Calu3 (cell line): ENCODE data around the gene FABP3. TPM values are rescaled to one million over a fixed set of nuclear protein-coding genes. Genes with fewer than 3 reads are reported as not detected.

Experiments
- BruUV-seq: library from RNA; stranded (reverse); fragments of 400-500 nt; replicated peaks from 2 replicates; lab custom pipeline; 2021; lab: Mats Ljungman, UMichigan
- CTCF ChIA-PET: fragments of 300-600 bp; sonication (Branson Sonifier 250); formaldehyde crosslinking; loops from one replicate; lab custom pipeline; 2022; ENCODE audit warnings: antibody characterized with exemption; lab: Charles Lee
- DNase-seq: peaks from one replicate; pipeline ENCODE4 v3.0.0; 2022
- H3K27ac Mint-ChIP-seq: one replicate; pipeline ENCODE4 v1.8.0; 2022; ENCODE audit warnings: mixed read lengths; ENCODE audit not compliant: unreplicated experiment
- H3K27me3 Mint-ChIP-seq: one replicate; pipeline ENCODE4 v1.8.0; 2022; ENCODE audit warnings: mixed read lengths; ENCODE audit not compliant: unreplicated experiment
- H3K36me3 Mint-ChIP-seq: one replicate; pipeline ENCODE4 v1.8.0; 2022; ENCODE audit warnings: mild to moderate bottlenecking, moderate library complexity, mixed read lengths; ENCODE audit not compliant: insufficient read depth, unreplicated experiment
- H3K4me1 Mint-ChIP-seq: one replicate; pipeline ENCODE4 v1.8.0; 2022; ENCODE audit warnings: mild to moderate bottlenecking, low read depth, mixed read lengths; ENCODE audit not compliant: unreplicated experiment
- H3K4me3 Mint-ChIP-seq: one replicate; pipeline ENCODE4 v1.8.0; 2022; ENCODE audit warnings: mild to moderate bottlenecking, low read depth, moderate library complexity, mixed read lengths; ENCODE audit not compliant: unreplicated experiment
- H3K9me3 Mint-ChIP-seq: one replicate; pipeline ENCODE4 v1.8.0; 2022; ENCODE audit warnings: low read depth, mixed read lengths; ENCODE audit not compliant: unreplicated experiment
- intact Hi-C: fragments of 100-400 bp; cut with micrococcal nuclease; formaldehyde crosslinking; loops from one replicate; pipeline ENCODE4 v1.10.0; 2022; ENCODE audit not compliant: unreplicated experiment
- total RNA-seq: library from RNA; stranded (reverse); gene quantifications from 2 replicates; pipeline ENCODE4 v1.2.3, GENCODE V29; 2022
- TF ChIP-seq, protein P1 (sequence below): fragments of 200-600 bp; IDR thresholded peaks from one replicate; pipeline ENCODE4 v1.8.0; 2022; ENCODE audit warnings: antibody characterized with exemption; ENCODE audit not compliant: unreplicated experiment

FABP3 gene
- total RNA-seq, 1 experiment from 2014 or later = not detected

DNA sequence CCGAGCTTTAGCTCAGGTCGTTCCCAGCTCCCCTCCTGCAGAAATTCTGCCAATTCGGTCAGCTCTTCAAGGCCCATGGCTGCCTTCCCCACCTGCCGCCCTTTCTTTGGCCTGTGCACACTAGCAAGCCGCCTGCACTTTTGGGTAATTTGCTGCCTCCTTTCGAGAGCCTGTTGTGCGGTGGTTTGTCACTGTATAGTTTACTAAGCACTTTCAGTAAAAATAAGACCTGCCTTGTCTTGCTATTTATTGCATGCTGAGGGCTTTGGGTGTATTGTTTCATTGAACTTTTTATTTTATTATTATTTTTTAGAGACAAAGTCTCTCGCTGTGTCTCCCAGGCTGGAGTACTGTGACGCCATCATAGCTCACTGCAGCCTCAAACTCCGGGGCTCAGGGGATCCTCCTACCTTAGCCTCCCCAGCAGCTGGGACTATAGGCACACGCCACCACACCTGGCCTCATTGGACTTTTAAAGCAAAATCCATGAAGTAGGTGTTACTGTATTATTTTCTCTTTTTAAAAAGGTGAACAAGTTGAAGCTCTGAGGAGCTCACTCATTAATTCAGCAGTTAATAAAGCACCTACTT is 1.1 kb upstream of the FABP3 start:
- Mint-ChIP-seq H3K4me3 (peak overlapping the region; percentile 52), H3K9me3 (no peaks in the 10 kb centered on the region), H3K27me3 (no peaks in the 10 kb centered on the region), H3K27ac (no peak overlapping the region), H3K4me1 (peaks cover 40% of the 10 kb centered on the region), H3K36me3 (peaks cover 5% of the 10 kb centered on the region)
- intact Hi-C loops = no loop called here
- DNase-seq = no peak
- CTCF ChIA-PET = interaction anchor here (0.6 to 1.7 kb wide), 5 partner anchors 17 to 464 kb away, joined by 3 to 11 read pairs (median 4); no protein-coding TSS in a partner anchor
- BruUV-seq = no TSS peak
- TF ChIP-seq, protein P1, sequence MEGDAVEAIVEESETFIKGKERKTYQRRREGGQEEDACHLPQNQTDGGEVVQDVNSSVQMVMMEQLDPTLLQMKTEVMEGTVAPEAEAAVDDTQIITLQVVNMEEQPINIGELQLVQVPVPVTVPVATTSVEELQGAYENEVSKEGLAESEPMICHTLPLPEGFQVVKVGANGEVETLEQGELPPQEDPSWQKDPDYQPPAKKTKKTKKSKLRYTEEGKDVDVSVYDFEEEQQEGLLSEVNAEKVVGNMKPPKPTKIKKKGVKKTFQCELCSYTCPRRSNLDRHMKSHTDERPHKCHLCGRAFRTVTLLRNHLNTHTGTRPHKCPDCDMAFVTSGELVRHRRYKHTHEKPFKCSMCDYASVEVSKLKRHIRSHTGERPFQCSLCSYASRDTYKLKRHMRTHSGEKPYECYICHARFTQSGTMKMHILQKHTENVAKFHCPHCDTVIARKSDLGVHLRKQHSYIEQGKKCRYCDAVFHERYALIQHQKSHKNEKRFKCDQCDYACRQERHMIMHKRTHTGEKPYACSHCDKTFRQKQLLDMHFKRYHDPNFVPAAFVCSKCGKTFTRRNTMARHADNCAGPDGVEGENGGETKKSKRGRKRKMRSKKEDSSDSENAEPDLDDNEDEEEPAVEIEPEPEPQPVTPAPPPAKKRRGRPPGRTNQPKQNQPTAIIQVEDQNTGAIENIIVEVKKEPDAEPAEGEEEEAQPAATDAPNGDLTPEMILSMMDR = no peak

DNA sequence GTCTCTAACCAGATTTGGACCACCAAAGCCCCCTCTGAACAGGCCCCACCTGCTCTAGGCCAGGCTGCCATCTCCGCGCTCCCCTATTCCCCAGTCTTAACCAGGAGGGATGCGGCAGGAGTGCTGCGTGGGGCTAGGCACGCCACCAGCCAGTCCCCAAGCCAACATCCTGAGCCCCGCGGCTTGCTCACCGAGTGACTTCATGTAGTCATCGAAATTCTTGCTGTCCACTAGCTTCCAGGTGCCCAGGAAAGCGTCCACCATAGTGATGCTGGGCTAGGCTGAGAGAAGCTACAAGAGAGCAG is 173 bp downstream of the FABP3 start:
- no peak for DNase-seq
- intact Hi-C loops = no loop called here
- H3K27ac Mint-ChIP-seq = no peak overlapping the region
- H3K36me3 Mint-ChIP-seq = peaks cover 5% of the 10 kb centered on the region
- H3K4me1 Mint-ChIP-seq = peaks cover 33% of the 10 kb centered on the region
- CTCF ChIA-PET = interaction anchor here (0.6 kb wide), 1 partner anchor 1691 kb away, joined by 3 read pairs; no protein-coding TSS in a partner anchor
- no TSS peak for BruUV-seq
- no peaks in the 10 kb centered on the region for H3K9me3 Mint-ChIP-seq
- TF ChIP-seq, protein P1 = no peak
- H3K4me3 Mint-ChIP-seq = peak overlapping the region; percentile 52
- H3K27me3 Mint-ChIP-seq = no peaks in the 10 kb centered on the region

DNA sequence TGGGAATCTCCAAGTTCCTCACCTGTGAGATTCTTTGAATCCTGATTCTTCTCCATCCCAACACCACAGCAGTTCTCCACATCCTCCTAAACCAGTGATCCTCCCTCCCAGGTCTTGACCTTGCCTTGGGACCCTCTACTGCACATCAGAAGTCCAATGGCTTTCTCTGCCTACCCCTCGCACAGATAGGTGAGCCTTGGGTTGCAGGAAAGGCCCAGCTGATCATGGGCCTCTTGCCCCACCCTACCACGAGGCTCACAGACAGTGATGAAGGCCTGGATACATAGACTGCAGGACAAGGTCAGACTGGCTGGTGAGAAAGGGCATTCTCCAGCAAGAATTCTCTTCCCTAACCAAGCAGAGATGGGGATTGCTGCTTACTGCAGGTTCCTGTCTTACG is 825 bp downstream of the FABP3 start:
- no TSS peak for BruUV-seq
- intact Hi-C loops = no loop called here
- TF ChIP-seq, protein P1 = no peak
- no peaks in the 10 kb centered on the region for H3K9me3 Mint-ChIP-seq
- no peak for DNase-seq
- peaks cover 30% of the 10 kb centered on the region for H3K4me1 Mint-ChIP-seq
- H3K27ac Mint-ChIP-seq = no peak overlapping the region
- no peaks in the 10 kb centered on the region for H3K27me3 Mint-ChIP-seq
- H3K4me3 Mint-ChIP-seq = no peak overlapping the region
- peaks cover 5% of the 10 kb centered on the region for H3K36me3 Mint-ChIP-seq
- CTCF ChIA-PET = interaction anchor here (1.2 kb wide), 1 partner anchor 187 kb away, joined by 3 read pairs; no protein-coding TSS in a partner anchor

DNA sequence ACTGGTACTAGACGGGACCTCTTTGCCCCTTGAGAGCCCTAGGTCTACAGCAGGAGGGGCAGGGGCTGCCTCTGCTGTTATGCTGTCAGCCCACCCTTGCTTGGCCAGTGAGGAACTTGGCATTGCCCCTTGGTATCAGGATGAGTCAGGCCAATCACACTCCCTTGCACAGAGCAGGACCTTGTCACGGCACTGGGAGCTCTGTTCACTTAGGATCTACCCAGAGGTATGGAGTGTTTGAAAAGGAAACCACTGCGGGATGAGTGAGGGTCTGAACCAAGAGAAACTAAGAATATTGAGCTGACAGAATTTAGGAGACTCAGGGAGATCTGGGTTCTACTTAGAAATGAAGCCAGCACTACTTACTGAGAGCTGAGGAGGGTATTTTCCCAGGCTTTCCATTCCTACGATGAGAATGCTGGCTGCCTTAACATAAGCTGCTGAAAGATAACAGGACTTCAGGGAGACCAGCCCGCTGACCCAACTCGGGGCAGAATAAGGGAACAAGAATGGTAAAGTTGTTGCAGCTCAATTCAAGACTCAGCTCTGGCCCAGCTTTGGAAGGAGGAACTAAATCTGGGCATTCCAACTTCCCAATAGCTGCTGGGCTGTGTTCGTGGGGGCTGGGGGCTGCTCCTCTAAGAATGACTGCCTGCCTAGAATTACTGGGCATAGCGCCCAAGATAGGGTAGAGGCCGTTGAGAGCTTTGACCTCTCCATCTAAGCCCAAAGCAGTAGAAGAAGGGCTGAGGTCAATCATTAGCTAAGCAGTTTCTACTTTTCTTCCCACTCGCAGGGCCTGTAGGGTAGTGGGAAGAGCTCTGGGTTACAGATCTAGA is 1.5 kb downstream of the FABP3 start:
- CTCF ChIA-PET = interaction anchor here (1.2 kb wide), 1 partner anchor 186 kb away, joined by 3 read pairs; no protein-coding TSS in a partner anchor
- TF ChIP-seq, protein P1 = no peak
- intact Hi-C loops = no loop called here
- no peaks in the 10 kb centered on the region for H3K27me3 Mint-ChIP-seq
- no peak overlapping the region for H3K4me3 Mint-ChIP-seq
- H3K4me1 Mint-ChIP-seq = peaks cover 23% of the 10 kb centered on the region
- H3K36me3 Mint-ChIP-seq = no peaks in the 10 kb centered on the region
- H3K9me3 Mint-ChIP-seq = no peaks in the 10 kb centered on the region
- no peak for DNase-seq
- H3K27ac Mint-ChIP-seq = no peak overlapping the region
- no TSS peak for BruUV-seq
